ENCODE results near the gene GOLGA2.

- TF ChIP-seq ZNF274 (IDR thresholded peaks at IDR 0.05; ENCODE audit: low read depth, low read length) (no peak), SUZ12 (IDR thresholded peaks at IDR 0.05; ENCODE audit: extremely low read depth, insufficient read depth, insufficient read length) (no peak), YY1 (IDR thresholded peaks at IDR 0.05; ENCODE audit: insufficient read depth, insufficient read length) (no peak)
Observed at GRCh38 chr9:128260340-128260739, 15.5 kb downstream of the GOLGA2 start.

Data from NT2/D1 (cell line).